GM15510 (cell line): Measurements from ENCODE around the gene MED13L.

ENCODE experiments used
- POLR2A ChIP-seq: IDR thresholded peaks from 3 replicates; pipeline ENCODE4 v1.6.1; 2011; ENCODE audit warnings: borderline replicate concordance; ENCODE audit not compliant: insufficient read length; ENCODE audit errors: extremely low read depth

MED13L gene

DNA sequence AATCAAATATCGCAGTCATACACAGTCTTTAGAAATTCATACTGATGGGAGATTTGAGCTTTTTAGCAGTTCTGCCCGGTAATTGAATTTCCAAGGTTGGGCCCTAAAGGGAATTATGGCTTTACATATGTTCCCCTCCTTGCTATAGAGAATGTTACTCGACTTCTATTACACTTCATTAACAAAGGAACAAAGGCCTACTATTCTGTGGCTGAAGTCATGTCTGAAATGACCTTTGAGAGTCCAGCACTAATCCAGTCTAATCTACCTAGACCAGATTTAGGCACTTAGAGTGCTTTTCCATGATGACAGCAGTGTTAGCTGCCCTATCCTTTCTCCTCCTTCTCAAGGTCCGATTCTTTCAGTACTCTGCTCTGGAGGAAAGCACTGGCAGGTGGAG lies 305.3 kb downstream of the MED13L start:
- TF ChIP-seq POLR2A: no peak

DNA sequence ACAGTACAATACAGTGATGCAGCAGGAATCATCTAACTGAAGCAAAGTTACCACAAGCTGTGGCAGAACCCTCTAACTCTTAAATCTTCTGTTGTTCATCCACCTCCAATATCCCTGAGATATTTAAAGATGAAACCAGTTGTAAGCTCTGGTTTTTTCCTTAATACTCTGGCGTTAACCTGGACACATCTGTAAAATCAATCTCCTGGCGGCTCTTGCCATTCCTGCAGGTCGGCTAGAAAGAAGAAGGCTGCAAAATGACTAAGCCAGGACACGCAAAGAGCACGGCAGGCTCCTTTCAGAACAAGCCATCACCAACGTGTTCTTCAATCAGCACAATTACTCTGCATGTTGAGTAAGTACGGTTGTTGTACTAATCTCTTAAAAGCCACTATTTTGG lies 309.3 kb downstream of the MED13L start:
- no peak for TF ChIP-seq POLR2A

DNA sequence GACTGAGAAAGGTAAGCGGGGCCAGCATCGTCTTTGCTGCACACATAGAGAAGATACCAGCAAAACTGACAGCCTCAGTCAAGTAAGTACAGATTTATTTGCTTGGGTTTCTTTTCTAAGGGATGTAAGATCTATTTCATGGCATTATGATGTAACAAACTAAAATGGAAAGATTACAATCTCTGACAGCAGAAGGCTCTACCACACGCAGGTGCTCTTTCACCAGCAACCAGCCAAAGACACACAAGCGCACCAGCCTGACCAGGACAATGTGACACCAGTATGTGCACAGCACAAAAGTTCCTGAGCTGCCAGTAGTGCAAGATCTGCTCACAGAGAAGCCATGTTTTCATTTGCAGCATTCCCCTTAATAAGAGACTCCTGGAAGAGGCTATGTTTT lies 311.1 kb downstream of the MED13L start:
- TF ChIP-seq POLR2A: no peak

GRCh38 chr12:115964626-115965025 lies 312.9 kb downstream of the MED13L start:
- no peak for TF ChIP-seq POLR2A

DNA sequence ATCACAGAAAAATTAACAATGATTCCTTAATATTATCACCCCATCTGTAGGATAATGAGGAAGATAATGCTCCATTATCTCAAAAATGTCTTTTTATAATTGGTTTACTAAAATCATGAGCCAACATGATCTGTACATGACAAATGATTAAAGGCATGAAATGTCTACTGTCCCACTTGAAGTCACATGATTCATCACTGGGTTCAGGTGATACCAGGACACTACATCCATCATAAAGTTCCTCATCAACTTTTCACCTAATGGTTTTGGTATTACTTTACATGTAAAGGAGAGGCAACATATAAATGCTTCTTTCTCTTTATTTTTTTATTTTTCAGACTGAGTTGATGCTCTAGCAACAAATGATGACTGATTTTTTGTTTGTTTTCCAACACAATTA lies 313.3 kb downstream of the MED13L start:
- no peak for TF ChIP-seq POLR2A

DNA sequence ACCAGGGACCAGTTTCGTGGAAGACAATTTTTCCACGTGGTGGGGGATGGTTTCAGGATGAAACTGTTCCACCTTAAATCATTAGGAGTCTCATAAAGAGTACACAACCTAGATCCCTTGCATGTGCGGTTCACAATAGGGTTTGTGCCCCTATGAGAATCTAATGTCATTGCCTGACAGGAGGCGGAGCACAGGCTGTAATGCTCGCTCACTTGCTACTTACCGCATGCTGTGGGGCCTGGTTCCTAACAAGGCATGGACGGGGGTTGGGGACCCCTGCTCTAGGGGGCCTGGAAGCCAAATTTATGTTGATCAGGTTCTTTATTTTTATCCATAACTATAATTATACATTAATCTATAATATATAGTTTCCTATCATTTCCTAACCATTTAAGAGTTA lies 315.3 kb downstream of the MED13L start:
- TF ChIP-seq POLR2A: no peak

DNA sequence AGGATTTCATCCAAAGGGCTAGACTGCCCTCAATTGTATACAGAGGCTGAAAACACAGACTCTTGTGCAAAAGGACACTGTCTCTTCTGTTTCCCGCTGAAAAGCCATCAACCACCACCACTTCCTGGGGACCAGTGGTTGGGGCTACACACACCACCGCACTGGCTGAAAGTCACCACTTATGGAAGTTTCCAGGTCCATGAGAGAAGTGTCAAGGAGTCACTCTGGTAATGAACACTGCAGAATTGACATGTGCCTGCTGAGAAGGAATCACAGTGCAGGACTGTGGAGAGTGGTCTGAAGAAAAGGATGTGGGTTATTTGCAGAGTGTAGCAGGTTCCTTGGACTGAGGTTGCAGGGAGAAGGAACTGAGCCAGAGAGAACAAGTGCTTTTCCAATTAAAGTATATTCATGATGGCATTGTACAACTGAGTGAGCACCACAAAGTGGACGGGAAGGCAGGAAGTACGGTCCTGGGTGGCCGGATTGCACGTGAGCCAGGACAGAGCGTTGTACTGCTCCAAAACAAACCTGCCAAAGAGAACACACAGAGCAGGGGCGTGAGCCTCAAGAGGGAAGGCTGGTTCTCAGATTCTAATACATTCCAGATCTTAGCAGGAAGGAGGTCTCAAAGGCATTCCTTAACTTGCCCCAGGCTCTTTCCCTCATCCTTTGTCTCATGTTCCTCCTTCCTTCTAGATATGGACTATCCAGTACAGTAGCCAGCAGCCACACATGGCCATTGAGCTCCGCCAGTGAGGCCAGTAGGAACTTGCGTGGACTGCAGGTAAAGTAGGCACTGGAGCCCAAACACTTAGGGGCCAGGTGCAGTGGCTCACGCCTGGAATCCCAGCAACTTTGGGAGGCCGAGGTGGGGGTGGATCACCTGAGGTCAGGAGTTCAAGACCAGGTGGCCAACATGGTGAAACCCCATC lies 316.4 kb downstream of the MED13L start:
- no peak for TF ChIP-seq POLR2A

DNA sequence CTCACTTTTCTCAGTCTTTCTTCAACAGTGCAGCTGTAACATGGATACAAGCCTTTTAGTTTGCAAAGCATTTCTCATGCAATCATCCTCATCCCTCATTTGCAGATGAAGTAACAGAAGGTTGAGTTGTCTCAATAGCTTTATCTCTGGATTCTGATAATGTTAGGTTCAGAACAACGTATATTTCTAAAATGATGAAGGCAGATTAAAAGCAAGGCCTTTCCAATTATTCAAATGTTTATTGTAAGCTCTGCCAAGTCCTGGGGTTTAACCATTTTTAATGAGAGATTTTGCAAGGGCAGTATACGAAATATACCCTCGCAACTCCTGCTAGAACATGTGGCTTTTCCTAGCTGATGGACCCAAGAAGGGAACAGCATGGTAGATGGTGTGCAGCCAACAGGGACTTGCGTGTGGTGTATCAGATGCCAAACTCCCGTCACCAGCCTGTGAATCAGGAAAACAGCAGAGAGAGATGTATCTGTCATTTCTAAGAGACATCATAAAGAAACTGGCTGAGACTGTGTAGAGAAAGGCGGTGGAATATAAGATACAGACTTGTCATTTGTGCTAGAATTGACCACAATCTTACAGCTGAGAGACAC lies 319.7 kb downstream of the MED13L start:
- no peak for TF ChIP-seq POLR2A

DNA sequence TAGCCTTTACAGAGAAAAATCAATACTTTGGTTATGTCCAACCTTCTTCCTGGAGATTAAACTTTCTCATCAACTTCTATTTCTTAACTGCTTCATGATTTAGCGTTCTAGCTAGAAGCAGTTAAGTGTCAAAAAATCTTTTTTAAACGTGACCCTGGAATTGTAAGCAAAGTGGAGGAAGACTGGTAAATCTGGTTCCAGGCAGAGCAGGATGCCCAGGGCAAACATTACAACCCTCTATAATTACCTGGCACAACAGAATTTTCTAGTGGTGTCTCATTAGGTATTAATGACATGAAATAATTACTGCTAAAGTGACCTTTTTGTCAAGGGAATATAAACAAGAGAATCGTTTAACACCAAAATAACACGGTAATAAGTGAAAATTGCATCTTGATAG lies 320.8 kb downstream of the MED13L start:
- no peak for TF ChIP-seq POLR2A

- TF ChIP-seq POLR2A: no peak
Observed at GRCh38 chr12:115956236-115956635, 321.3 kb downstream of the MED13L start.

DNA sequence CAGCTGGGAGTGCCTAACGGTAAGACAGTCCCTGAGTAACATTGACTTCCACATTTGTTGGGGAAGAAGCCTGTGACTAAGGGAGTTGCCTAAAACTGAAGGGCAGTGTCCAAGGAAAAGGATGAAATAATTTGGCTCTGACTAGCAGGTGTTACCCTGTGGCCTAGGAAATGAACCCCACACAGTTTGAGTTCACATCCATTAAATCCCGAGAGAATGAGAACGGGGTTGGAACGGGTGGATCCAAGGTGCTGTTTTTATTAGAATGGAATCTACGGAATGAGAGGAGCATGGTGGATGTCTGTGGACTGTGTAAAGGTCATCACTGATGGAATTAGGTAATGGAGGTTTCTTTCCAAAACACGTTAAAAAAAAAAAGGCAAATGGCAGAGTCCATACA lies 324.0 kb downstream of the MED13L start:
- TF ChIP-seq POLR2A: no peak

GRCh38 chr12:115953031-115953430 lies 324.5 kb downstream of the MED13L start:
- TF ChIP-seq POLR2A: no peak

DNA sequence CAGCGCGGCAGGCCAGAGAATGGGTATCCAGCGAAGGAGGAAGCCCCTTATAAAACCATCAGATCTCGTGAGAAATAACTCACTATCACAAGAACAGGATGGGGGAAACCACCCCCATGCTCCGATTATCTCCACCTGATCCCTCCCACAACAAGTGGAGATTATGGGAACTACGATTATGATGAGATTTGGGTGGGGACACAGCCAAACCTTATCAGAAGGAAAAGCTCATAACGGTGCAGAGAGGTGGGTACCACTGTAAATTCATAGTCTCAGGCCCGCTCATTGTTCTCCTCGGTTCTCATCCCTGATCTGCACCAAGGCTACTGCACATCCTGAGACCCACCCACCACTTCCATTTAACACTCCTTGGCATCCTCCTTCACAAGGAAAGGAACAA lies 326.5 kb downstream of the MED13L start:
- no peak for TF ChIP-seq POLR2A

GRCh38 chr12:115949675-115950074 lies 327.8 kb downstream of the MED13L start:
- TF ChIP-seq POLR2A: no peak

DNA sequence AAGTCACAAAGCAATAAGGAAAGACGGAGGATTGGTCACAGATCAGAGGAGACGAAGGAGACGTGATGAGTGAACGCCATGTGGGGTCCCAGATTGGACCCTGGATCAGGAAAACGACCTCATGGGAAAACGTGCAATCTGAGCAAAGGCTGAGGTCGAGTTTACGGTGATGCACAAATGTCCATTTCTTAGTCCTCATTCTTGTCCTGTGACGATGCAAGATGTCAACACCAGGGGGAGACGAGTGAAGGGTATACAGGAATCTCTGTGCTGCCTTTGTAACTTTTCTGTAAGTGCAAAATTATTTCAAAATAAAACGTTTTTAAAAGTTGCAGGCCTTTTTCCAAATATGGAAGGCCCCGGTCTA lies 329.8 kb downstream of the MED13L start:
- no peak for TF ChIP-seq POLR2A
